ENCODE results near the gene LUC7L3. TPM values are rescaled to one million over a fixed set of nuclear protein-coding genes. Genes with fewer than 3 reads are reported as not detected.

Gene LUC7L3
- total and polyA plus RNA-seq, 2 experiments from 2014 or later, result 69.3 to 501 TPM

GRCh38 chr17:50710650-50711049 is 8.8 kb upstream of the LUC7L3 start (continued):
- TF ChIP-seq, protein P1, sequence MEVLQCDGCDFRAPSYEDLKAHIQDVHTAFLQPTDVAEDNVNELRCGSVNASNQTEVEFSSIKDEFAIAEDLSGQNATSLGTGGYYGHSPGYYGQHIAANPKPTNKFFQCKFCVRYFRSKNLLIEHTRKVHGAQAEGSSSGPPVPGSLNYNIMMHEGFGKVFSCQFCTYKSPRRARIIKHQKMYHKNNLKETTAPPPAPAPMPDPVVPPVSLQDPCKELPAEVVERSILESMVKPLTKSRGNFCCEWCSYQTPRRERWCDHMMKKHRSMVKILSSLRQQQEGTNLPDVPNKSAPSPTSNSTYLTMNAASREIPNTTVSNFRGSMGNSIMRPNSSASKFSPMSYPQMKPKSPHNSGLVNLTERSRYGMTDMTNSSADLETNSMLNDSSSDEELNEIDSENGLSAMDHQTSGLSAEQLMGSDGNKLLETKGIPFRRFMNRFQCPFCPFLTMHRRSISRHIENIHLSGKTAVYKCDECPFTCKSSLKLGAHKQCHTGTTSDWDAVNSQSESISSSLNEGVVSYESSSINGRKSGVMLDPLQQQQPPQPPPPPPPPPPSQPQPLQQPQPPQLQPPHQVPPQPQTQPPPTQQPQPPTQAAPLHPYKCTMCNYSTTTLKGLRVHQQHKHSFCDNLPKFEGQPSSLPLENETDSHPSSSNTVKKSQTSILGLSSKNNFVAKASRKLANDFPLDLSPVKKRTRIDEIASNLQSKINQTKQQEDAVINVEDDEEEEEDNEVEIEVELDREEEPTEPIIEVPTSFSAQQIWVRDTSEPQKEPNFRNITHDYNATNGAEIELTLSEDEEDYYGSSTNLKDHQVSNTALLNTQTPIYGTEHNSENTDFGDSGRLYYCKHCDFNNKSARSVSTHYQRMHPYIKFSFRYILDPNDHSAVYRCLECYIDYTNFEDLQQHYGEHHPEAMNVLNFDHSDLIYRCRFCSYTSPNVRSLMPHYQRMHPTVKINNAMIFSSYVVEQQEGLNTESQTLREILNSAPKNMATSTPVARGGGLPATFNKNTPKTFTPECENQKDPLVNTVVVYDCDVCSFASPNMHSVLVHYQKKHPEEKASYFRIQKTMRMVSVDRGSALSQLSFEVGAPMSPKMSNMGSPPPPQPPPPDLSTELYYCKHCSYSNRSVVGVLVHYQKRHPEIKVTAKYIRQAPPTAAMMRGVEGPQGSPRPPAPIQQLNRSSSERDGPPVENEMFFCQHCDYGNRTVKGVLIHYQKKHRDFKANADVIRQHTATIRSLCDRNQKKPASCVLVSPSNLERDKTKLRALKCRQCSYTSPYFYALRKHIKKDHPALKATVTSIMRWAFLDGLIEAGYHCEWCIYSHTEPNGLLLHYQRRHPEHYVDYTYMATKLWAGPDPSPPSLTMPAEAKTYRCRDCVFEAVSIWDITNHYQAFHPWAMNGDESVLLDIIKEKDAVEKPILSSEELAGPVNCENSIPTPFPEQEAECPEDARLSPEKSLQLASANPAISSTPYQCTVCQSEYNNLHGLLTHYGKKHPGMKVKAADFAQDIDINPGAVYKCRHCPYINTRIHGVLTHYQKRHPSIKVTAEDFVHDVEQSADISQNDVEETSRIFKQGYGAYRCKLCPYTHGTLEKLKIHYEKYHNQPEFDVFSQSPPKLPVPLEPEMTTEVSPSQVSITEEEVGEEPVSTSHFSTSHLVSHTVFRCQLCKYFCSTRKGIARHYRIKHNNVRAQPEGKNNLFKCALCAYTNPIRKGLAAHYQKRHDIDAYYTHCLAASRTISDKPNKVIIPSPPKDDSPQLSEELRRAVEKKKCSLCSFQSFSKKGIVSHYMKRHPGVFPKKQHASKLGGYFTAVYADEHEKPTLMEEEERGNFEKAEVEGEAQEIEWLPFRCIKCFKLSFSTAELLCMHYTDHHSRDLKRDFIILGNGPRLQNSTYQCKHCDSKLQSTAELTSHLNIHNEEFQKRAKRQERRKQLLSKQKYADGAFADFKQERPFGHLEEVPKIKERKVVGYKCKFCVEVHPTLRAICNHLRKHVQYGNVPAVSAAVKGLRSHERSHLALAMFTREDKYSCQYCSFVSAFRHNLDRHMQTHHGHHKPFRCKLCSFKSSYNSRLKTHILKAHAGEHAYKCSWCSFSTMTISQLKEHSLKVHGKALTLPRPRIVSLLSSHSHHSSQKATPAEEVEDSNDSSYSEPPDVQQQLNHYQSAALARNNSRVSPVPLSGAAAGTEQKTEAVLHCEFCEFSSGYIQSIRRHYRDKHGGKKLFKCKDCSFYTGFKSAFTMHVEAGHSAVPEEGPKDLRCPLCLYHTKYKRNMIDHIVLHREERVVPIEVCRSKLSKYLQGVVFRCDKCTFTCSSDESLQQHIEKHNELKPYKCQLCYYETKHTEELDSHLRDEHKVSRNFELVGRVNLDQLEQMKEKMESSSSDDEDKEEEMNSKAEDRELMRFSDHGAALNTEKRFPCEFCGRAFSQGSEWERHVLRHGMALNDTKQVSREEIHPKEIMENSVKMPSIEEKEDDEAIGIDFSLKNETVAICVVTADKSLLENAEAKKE (CRISPR knock-in tag; IDR thresholded peaks at IDR 0.05), result no peak
- TF ChIP-seq POLR2AphosphoS5 (IDR thresholded peaks at IDR 0.05; ENCODE audit: low read depth) (no peak), EZH2phosphoT487 (IDR thresholded peaks at IDR 0.05; ENCODE audit: unreplicated experiment) (no peak)

- Mint-ChIP-seq H3K9me3 (no peaks in the 10 kb centered on the region), H3K4me1 (peaks cover 28% of the 10 kb centered on the region), H3K27me3 (ENCODE audit: insufficient read depth, low read depth, poor library complexity) (peaks cover 1% of the 10 kb centered on the region), H3K27ac (no peak overlapping the region), H3K36me3 (ENCODE audit: low read depth) (no peaks in the 10 kb centered on the region; the same call in 2 of the 3 replicates), H3K4me3 (no peak overlapping the region)
- peaks cover 5% of the 10 kb centered on the region for H3K4me1 ChIP-seq (ENCODE audit: insufficient read depth)
- H2AFZ ChIP-seq, result peak overlapping the region; percentile 91; the same call in 1 of the 2 replicates
- H3K36me3 ChIP-seq (ENCODE audit: insufficient read depth), result no peaks in the 10 kb centered on the region
- ATAC-seq, result no peak
- no peaks in the 10 kb centered on the region for H4K20me1 ChIP-seq (replicated peaks; ENCODE audit: insufficient read depth)
- no peaks in the 10 kb centered on the region for H3K9me2 ChIP-seq (ENCODE audit: insufficient read depth)
- no peaks in the 10 kb centered on the region for H3K79me2 ChIP-seq (replicated peaks; ENCODE audit: insufficient read depth)
- H3F3A ChIP-seq (replicated peaks; ENCODE audit: low read depth), result 0 out of 2 replicates have a peak, but pooled peaks cover 5% of the 10 kb centered on the region
- no peaks in the 10 kb centered on the region for H3K27me3 ChIP-seq (ENCODE audit: insufficient read depth)
- H3K27ac ChIP-seq (ENCODE audit: low read depth), result no peak overlapping the region
- no peak overlapping the region for H3K4me3 ChIP-seq
- H3K4me2 ChIP-seq, result no peak overlapping the region
- no peak for DNase-seq (ENCODE audit: low spot score)
- TF ChIP-seq EZH2 (IDR thresholded peaks at IDR 0.05; ENCODE audit: low read depth, unreplicated experiment) (no peak), ZNF331 (CRISPR knock-in tag; IDR thresholded peaks at IDR 0.05; ENCODE audit: low read depth) (no peak), JUNB (IDR thresholded peaks at IDR 0.05; ENCODE audit: unreplicated experiment) (no peak), CREB1 (CRISPR knock-in tag; IDR thresholded peaks at IDR 0.05; ENCODE audit: low read depth) (no peak), NANOG (IDR thresholded peaks at IDR 0.05; ENCODE audit: borderline replicate concordance) (no peak)
- TF ChIP-seq, protein P2, sequence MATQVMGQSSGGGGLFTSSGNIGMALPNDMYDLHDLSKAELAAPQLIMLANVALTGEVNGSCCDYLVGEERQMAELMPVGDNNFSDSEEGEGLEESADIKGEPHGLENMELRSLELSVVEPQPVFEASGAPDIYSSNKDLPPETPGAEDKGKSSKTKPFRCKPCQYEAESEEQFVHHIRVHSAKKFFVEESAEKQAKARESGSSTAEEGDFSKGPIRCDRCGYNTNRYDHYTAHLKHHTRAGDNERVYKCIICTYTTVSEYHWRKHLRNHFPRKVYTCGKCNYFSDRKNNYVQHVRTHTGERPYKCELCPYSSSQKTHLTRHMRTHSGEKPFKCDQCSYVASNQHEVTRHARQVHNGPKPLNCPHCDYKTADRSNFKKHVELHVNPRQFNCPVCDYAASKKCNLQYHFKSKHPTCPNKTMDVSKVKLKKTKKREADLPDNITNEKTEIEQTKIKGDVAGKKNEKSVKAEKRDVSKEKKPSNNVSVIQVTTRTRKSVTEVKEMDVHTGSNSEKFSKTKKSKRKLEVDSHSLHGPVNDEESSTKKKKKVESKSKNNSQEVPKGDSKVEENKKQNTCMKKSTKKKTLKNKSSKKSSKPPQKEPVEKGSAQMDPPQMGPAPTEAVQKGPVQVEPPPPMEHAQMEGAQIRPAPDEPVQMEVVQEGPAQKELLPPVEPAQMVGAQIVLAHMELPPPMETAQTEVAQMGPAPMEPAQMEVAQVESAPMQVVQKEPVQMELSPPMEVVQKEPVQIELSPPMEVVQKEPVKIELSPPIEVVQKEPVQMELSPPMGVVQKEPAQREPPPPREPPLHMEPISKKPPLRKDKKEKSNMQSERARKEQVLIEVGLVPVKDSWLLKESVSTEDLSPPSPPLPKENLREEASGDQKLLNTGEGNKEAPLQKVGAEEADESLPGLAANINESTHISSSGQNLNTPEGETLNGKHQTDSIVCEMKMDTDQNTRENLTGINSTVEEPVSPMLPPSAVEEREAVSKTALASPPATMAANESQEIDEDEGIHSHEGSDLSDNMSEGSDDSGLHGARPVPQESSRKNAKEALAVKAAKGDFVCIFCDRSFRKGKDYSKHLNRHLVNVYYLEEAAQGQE (IDR thresholded peaks at IDR 0.05; ENCODE audit: unreplicated experiment), result no peak
Observed at GRCh38 chr17:50712641-50713040, 6.8 kb upstream of the LUC7L3 start.

Measured in GM23338 (cell line).